Head of caudate nucleus (tissue), 42 donors: ENCODE measurements around the gene PCSK4.
"Not testable (repeated sequence)": the region's sequence is repeated elsewhere in the genome, so short reads cannot be mapped to it uniquely, and the experiment has no call there.

ENCODE experiments used
- DNase-seq, 42 donors: peaks; one replicate each; pipeline versions ENCODE4 v3.0.0 to v3.0.0-alpha.2; 2020 to 2021; ENCODE audit warnings: mixed read lengths in 7 of 42
- intact Hi-C: fragments of 100-400 bp; cut with DNase I; formaldehyde crosslinking; loops from one replicate; pipeline ENCODE4 v1.15.0; 2022

The PCSK4 gene

GRCh38 chr19:1508507-1508856 is 18.3 kb upstream of the PCSK4 start:
- intact Hi-C loops = loop anchor here (2.0 kb wide), 1 partner anchor 18 kb away; the partner anchor contains the start of genes PCSK4 and REEP6

GRCh38 chr19:1507763-1508506 is 17.8 kb upstream of the PCSK4 start:
- intact Hi-C loops = loop anchor here (2.0 kb wide), 1 partner anchor 17 kb away; the partner anchor contains the start of genes PCSK4 and REEP6

More at GRCh38 chr19:1508507-1508856, 18.3 kb upstream of the PCSK4 start:
- DNase-seq = no peak

GRCh38 chr19:1507192-1507660 is 17.1 kb upstream of the PCSK4 start:
- intact Hi-C loops = no loop called here
- DNase-seq = peak in 1 of 42 donors; percentile 10

More at GRCh38 chr19:1507763-1508506, 17.8 kb upstream of the PCSK4 start:
- peak; percentile 90 to 97 (median 94) for DNase-seq

GRCh38 chr19:1505991-1506881 is 16.1 kb upstream of the PCSK4 start:
- intact Hi-C loops = no loop called here
- DNase-seq = no peak

GRCh38 chr19:1505012-1505411 is 14.9 kb upstream of the PCSK4 start:
- DNase-seq = no peak
- intact Hi-C loops = no loop called here

- no peak for DNase-seq
- intact Hi-C loops = no loop called here
Observed at GRCh38 chr19:1503925-1504773, 14.0 kb upstream of the PCSK4 start.

GRCh38 chr19:1503089-1503924 is 13.2 kb upstream of the PCSK4 start:
- intact Hi-C loops = no loop called here
- peak; percentile 30 to 85 (median 63) for DNase-seq

- intact Hi-C loops = no loop called here
- DNase-seq = no peak
Observed at GRCh38 chr19:1502433-1503088, 12.4 kb upstream of the PCSK4 start.

- intact Hi-C loops = no loop called here
Observed at GRCh38 chr19:1501200-1501595, 11.0 kb upstream of the PCSK4 start.

GRCh38 chr19:1499231-1499630 is 9.1 kb upstream of the PCSK4 start:
- intact Hi-C loops, DNase-seq: not testable (repeated sequence)

More at GRCh38 chr19:1501200-1501595, 11.0 kb upstream of the PCSK4 start:
- DNase-seq = no peak

GRCh38 chr19:1497578-1498235 is 7.6 kb upstream of the PCSK4 start:
- DNase-seq = no peak
- intact Hi-C loops = no loop called here

- intact Hi-C loops = no loop called here
- DNase-seq = no peak
Observed at GRCh38 chr19:1496714-1497577, 6.8 kb upstream of the PCSK4 start.

GRCh38 chr19:1495799-1496713 is 5.9 kb upstream of the PCSK4 start:
- DNase-seq = no peak
- intact Hi-C loops = no loop called here

GRCh38 chr19:1495051-1495798 is 5.1 kb upstream of the PCSK4 start:
- DNase-seq = no peak
- intact Hi-C loops = no loop called here
